Breast epithelium (tissue), 3 donors: ENCODE measurements around the gene ABCA13.

ENCODE experiments used
- CTCF ChIP-seq, 3 donors: fragments of 450-650 bp; IDR thresholded peaks; one replicate each; pipeline ENCODE4 v1.5.1; 2016 to 2017; ENCODE audit warnings: antibody characterized with exemption in 3 of 3, mild to moderate bottlenecking in 3 of 3, moderate library complexity in 3 of 3
- POLR2AphosphoS5 ChIP-seq, 3 donors: sonication (generic); formaldehyde crosslinking; IDR thresholded peaks; one replicate each; pipeline ENCODE4 v1.6.1; 2017; ENCODE audit warnings: antibody characterized with exemption in 3 of 3

GRCh38 chr7:48150086-48150485 lies 21.2 kb upstream of the ABCA13 start:
- no peak for TF ChIP-seq CTCF (IDR thresholded peaks at IDR 0.05)
- no peak for TF ChIP-seq POLR2AphosphoS5 (IDR thresholded peaks at IDR 0.05)
